PC-3 (cell line): Measurements from ENCODE around the gene SLC6A20. TPM values are rescaled to one million over a fixed set of nuclear protein-coding genes. Genes with fewer than 3 reads are reported as not detected.

Source experiments
- ATAC-seq: fragments of 200-7000 bp; cut with Tn5 transposase; 2 replicates; pipeline ENCODE4 v1.9.1; 2020; ENCODE audit warnings: mild to moderate bottlenecking, moderate library complexity
- BruUV-seq: library from RNA; stranded (reverse); fragments of 400-500 nt; replicated peaks from 2 replicates; lab custom pipeline; 2021; lab: Mats Ljungman, UMichigan
- CTCF ChIA-PET: fragments of 300-600 bp; sonication (Branson Sonifier 250); formaldehyde crosslinking; loops from one replicate; lab custom pipeline; 2022; ENCODE audit warnings: antibody characterized with exemption; lab: Charles Lee
- POLR2A ChIA-PET: fragments of 300-600 bp; sonication (Branson Sonifier 250); formaldehyde crosslinking; loops from one replicate; lab custom pipeline; 2022; ENCODE audit warnings: antibody characterized with exemption; ENCODE audit not compliant: unreplicated experiment; lab: Charles Lee
- DNase-seq: peaks from one replicate; pipeline ENCODE4 v3.0.0-alpha.2; 2015
- H2AFZ ChIP-seq: fragments of 300-600 bp; sonication (generic); 2 replicates; pipeline ENCODE4 v1.6.0; 2016; ENCODE audit warnings: antibody characterized with exemption, low read length
- H3F3A ChIP-seq: fragments of 300-600 bp; sonication (generic); one replicate; pipeline ENCODE4 v1.6.0; 2017; ENCODE audit warnings: antibody characterized with exemption, low read length, control low read depth, mild to moderate bottlenecking; ENCODE audit not compliant: unreplicated experiment
- H3K27ac ChIP-seq: fragments of 300-600 bp; sonication (generic); 2 replicates; pipeline ENCODE4 v1.5.1; 2016; ENCODE audit warnings: mild to moderate bottlenecking, low read length
- H3K27me3 ChIP-seq: fragments of 300-600 bp; sonication (generic); 2 replicates; pipeline ENCODE4 v1.6.1; 2016; ENCODE audit warnings: low read length, mixed read lengths
- H3K36me3 ChIP-seq: fragments of 300-600 bp; sonication (generic); 2 replicates; pipeline ENCODE4 v1.6.1; 2016; ENCODE audit warnings: low read depth, mixed run types, low read length, mixed read lengths
- H3K4me1 ChIP-seq: fragments of 300-600 bp; sonication (generic); 2 replicates; pipeline ENCODE4 v1.5.1; 2016; ENCODE audit warnings: low read length; ENCODE audit not compliant: insufficient read depth
- H3K4me2 ChIP-seq: fragments of 300-600 bp; sonication (generic); 2 replicates; pipeline ENCODE4 v1.6.0; 2016; ENCODE audit warnings: low read length
- H3K4me3 ChIP-seq: fragments of 300-600 bp; sonication (generic); 2 replicates; pipeline ENCODE4 v1.5.1; 2016; ENCODE audit warnings: mild to moderate bottlenecking, low read length, mixed read lengths
- H3K79me2 ChIP-seq: fragments of 300-600 bp; sonication (generic); 2 replicates; pipeline ENCODE4 v1.6.1; 2017; ENCODE audit warnings: low read length, mixed read lengths
- H3K9ac ChIP-seq: fragments of 300-600 bp; sonication (generic); 2 replicates; pipeline ENCODE4 v1.6.0; 2016; ENCODE audit warnings: mild to moderate bottlenecking, low read length
- H3K9me2 ChIP-seq: fragments of 300-600 bp; sonication (generic); replicated peaks from 2 replicates; pipeline ENCODE4 v1.6.1; 2016; ENCODE audit warnings: mixed run types, low read length, mixed read lengths
- H3K9me3 ChIP-seq: fragments of 300-600 bp; sonication (generic); 2 replicates; pipeline ENCODE4 v1.6.1; 2016; ENCODE audit warnings: low read length, mixed read lengths
- H4K20me1 ChIP-seq: fragments of 300-600 bp; sonication (generic); 2 replicates; pipeline ENCODE4 v1.6.1; 2016; ENCODE audit warnings: low read length, mixed read lengths
- CTCF ChIP-seq: fragments of 300-600 bp; sonication (generic); conservative IDR thresholded peaks from 2 replicates; pipeline ENCODE4 v1.5.1; 2017; ENCODE audit warnings: antibody characterized with exemption, low read depth, mild to moderate bottlenecking, low read length
- EZH2 ChIP-seq: fragments of 300-600 bp; sonication (generic); IDR thresholded peaks from one replicate; pipeline ENCODE4 v1.6.1; 2017; ENCODE audit warnings: antibody characterized with exemption, mild to moderate bottlenecking, low read length; ENCODE audit not compliant: unreplicated experiment
- EZH2phosphoT487 ChIP-seq: fragments of 300-600 bp; sonication (generic); IDR thresholded peaks from 2 replicates; pipeline ENCODE4 v1.6.1; 2018; ENCODE audit warnings: mild to moderate bottlenecking, antibody characterized with exemption, low read length, borderline replicate concordance
- intact Hi-C: fragments of 100-400 bp; cut with micrococcal nuclease; formaldehyde crosslinking; loops from 2 replicates; pipeline ENCODE4 v1.9.0; 2023
- total RNA-seq: library from RNA; depleted of rRNA; stranded (reverse); fragments of >200 nt; gene quantifications from 2 replicates; pipeline ENCODE4 v1.2.3, GENCODE V29; 2014

SLC6A20 gene
- total RNA-seq, 1 experiment from 2014 or later, result not detected

GRCh38 chr3:45794177-45794560 lies 2.2 kb downstream of the SLC6A20 start:
- Histone ChIP-seq H3K36me3 (no peaks in the 10 kb centered on the region), H2AFZ (peak overlapping the region; percentile 1; the same call in 1 of the 2 replicates), H3K4me2 (peak overlapping the region; percentile 11; the same call in 1 of the 2 replicates), H3K9me3 (peaks cover 2% of the 10 kb centered on the region; the same call in 1 of the 2 replicates), H3K4me3 (no peak overlapping the region), H3K27ac (peak overlapping the region; percentile 51), H3K9me2 (no peaks in the 10 kb centered on the region), H3F3A (no peaks in the 10 kb centered on the region), H3K9ac (no peak overlapping the region), H3K4me1 (peaks cover 13% of the 10 kb centered on the region; the same call in 1 of the 2 replicates), H4K20me1 (no peaks in the 10 kb centered on the region), H3K79me2 (no peaks in the 10 kb centered on the region), H3K27me3 (no peaks in the 10 kb centered on the region)
- ChIA-PET POLR2A (no interaction called here), CTCF (interaction anchor here (0.8 kb wide), 1 partner anchor 135 kb away, joined by 4 read pairs; no protein-coding TSS in a partner anchor)
- ATAC-seq, result no peak
- no peak for DNase-seq
- intact Hi-C loops, result no loop called here
- BruUV-seq, result no TSS peak
- no peak for TF ChIP-seq CTCF
- TF ChIP-seq EZH2phosphoT487, result no peak
- no peak for TF ChIP-seq EZH2

- peak; percentile 95 for ATAC-seq
- ChIA-PET CTCF (interaction anchor here (0.6 kb wide), 2 partner anchors 26 to 33 kb away, joined by 4 to 6 read pairs; no protein-coding TSS in a partner anchor), POLR2A (no interaction called here)
- H3K4me2 ChIP-seq, result peak overlapping the region; percentile 11
- H3K79me2 ChIP-seq, result no peaks in the 10 kb centered on the region
- no peaks in the 10 kb centered on the region for H4K20me1 ChIP-seq
- H3K9me2 ChIP-seq, result no peaks in the 10 kb centered on the region
- H3K36me3 ChIP-seq, result no peaks in the 10 kb centered on the region
- intact Hi-C loops, result loop anchor here (2.0 kb wide), 1 partner anchor 23 kb away; no protein-coding TSS in a partner anchor
- TF ChIP-seq EZH2phosphoT487 (no peak), EZH2 (no peak), CTCF (peak; percentile 51)
- no peaks in the 10 kb centered on the region for H3F3A ChIP-seq
- H3K4me1 ChIP-seq, result peaks cover 13% of the 10 kb centered on the region; the same call in 1 of the 2 replicates
- BruUV-seq, result no TSS peak
- no peak overlapping the region for H3K9ac ChIP-seq
- H3K27me3 ChIP-seq, result no peaks in the 10 kb centered on the region
- peaks cover 6% of the 10 kb centered on the region; the same call in 1 of the 2 replicates for H3K9me3 ChIP-seq
- H3K27ac ChIP-seq, result peak overlapping the region; percentile 51
- DNase-seq, result peak; percentile 72
- peak overlapping the region; percentile 1 for H2AFZ ChIP-seq
- no peak overlapping the region for H3K4me3 ChIP-seq
Observed at GRCh38 chr3:45793482-45794176, 2.7 kb downstream of the SLC6A20 start.
